GM10847 (cell line): ENCODE results near the gene LGR5.

Source experiments
- POLR2A ChIP-seq: IDR thresholded peaks from 2 replicates; pipeline ENCODE4 v1.6.1; 2011; ENCODE audit not compliant: insufficient read length; ENCODE audit errors: extremely low read depth

Gene LGR5

GRCh38 chr12:71448150-71448581 lies 8.6 kb downstream of the LGR5 start:
- no peak for TF ChIP-seq POLR2A

DNA sequence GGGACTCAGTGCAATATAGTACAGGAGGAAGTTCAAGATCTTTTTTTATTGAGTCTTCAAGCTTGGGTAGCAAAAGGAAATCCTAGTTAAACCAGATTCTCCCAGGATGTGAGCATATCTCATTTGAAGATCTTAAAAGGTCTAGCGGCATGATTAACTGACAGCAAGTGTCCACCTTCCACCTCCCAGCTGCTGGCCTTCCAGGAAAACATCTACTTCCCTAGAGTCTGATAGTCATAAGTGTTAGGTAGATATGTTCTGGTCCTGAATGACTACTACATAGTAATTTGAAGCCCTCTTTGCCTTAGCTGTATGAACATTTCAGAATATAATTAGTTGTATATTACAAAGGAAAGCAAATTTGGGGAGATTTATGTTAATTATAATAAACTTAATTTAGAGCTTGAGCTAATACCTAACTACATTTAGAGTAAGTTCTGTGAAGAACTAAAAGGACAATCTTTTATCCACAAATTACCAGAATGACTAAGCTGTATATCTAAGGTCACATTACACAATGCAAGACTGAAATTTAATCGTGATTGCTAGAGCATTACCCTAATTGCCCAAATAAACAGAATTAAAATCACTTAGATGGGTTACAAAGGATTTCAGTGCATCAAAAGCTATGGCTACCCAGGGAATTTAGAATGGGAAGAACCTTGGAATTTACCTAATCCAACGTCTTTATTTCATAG lies 9.9 kb downstream of the LGR5 start:
- TF ChIP-seq POLR2A: no peak

DNA sequence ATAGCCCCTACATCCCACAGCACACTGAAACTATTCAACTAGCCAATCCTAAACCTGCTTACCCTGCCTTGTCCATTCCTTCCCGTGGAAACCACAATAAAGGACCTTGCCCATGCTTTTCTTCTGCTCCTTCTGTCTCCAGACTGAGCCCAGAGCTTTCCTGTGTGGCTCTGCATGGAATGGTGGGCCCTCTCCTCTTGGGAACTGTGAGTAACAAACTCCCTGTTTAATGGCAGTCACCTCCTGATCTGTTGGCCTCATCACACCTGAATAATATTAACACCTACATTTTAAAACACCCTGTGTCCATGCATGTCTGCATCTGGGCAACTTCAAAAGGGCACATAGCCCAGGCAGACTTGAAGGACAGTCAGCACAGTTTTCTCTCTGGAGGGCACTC lies 12.4 kb downstream of the LGR5 start:
- TF ChIP-seq POLR2A: no peak

GRCh38 chr12:71455028-71455737 lies 15.6 kb downstream of the LGR5 start:
- TF ChIP-seq POLR2A: no peak

GRCh38 chr12:71456316-71456715 lies 16.7 kb downstream of the LGR5 start:
- no peak for TF ChIP-seq POLR2A

- no peak for TF ChIP-seq POLR2A
Observed at GRCh38 chr12:71456990-71457389, 17.4 kb downstream of the LGR5 start.

GRCh38 chr12:71460318-71460717 lies 20.7 kb downstream of the LGR5 start:
- TF ChIP-seq POLR2A: no peak

GRCh38 chr12:71460850-71461609 lies 21.4 kb downstream of the LGR5 start:
- no peak for TF ChIP-seq POLR2A

DNA sequence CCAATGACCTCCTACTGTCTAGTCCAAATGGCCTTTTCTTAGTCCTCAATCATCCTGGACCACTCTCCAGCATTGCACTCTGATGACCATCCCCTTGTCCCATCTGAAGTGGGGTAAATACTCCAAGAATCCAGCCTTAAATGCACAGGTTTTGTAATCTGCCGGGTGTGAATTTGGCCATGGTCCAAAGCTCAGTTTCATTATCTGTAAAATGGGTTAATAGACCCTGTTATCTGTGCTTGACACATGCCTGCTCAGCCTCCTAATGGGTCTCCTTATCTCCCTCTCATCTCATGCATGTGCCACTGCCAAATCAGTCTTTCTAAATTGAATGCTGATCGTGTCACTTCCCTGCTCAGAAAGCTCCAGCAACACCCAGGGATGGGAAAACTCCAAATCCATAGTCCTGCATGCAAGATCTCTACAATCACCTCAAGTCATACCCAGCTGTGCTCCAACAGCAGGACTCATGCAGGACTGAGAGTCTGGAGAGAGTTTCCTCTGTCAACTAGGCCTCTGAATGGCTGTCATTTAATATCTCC lies 22.3 kb downstream of the LGR5 start:
- no peak for TF ChIP-seq POLR2A

- TF ChIP-seq POLR2A: no peak
Observed at GRCh38 chr12:71465796-71466195, 26.2 kb downstream of the LGR5 start.

DNA sequence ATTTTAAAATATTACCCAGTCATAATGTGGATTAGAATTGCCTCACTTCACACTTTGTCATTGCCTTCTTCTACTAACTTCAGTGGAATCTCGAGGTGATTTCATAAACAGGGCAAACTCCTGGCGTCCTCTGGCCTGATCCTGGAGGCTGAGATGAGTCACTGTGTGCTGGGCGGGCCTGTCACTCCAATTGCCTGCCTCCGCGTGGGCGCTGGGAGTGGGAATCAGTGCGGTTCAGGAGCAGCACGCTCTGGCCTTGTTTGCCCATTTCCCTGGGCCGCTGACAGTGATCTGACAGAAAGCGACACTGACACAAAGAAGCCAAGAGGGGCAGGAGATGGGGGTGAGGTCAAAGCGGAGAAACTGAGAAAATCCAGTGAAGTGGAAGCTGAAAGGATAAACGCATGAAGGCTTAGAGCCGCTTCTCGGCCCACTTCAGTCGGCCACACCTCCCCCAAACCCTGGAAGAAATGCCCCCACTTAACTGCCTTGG lies 29.7 kb downstream of the LGR5 start:
- no peak for TF ChIP-seq POLR2A

- TF ChIP-seq POLR2A: no peak
Observed at GRCh38 chr12:71472441-71472911, 32.9 kb downstream of the LGR5 start.

DNA sequence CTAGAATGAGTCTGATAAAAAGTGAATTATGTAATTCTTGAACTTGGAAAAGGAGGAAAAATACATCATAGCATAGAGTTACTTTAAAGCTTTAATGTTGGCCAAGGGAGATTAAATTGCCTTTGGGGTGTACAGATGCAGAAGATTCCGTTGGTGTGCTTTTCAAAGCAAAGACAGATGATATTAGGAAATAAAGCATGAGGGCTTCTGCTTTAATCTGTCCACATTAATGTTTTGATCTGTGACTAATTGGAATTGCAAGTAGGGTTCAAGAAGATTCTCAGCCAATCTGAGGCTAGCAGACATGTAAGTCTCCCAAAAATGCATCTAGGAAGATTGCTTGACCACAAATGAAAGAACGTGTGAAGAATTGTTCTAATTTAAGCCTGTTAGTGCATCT lies 35.2 kb downstream of the LGR5 start:
- TF ChIP-seq POLR2A: no peak

DNA sequence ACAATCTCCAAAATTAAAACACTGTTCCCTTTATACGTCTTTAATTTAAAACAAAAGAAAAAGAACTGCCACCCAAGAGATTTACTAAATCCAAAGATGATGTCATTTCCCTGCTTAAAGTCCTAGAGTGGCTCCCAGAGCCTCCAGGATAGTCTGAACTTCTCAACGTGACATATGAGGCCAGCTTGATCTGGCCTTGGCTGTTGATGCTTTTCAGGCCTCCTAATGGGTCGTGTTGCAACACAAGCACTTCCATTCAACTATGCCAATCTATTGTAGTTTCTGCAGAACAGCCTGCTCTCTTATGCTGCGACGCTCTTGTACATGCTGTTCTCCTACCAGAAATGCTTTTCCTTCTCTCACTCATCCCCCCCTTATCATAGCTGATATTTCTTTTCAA lies 35.7 kb downstream of the LGR5 start:
- TF ChIP-seq POLR2A: no peak

GRCh38 chr12:71476513-71476912 lies 36.9 kb downstream of the LGR5 start:
- no peak for TF ChIP-seq POLR2A
